SU-DHL-6 (cell line): Measurements from ENCODE around the gene WARS2.

Experiments used
- CTCF ChIP-seq: fragments of 200-600 bp; sonication (generic); IDR thresholded peaks from one replicate; pipeline ENCODE4 v1.5.1; 2017; ENCODE audit warnings: antibody characterized with exemption, mild to moderate bottlenecking, low read length, moderate library complexity; ENCODE audit not compliant: insufficient read depth, poor library complexity, severe bottlenecking
- EZH2phosphoT487 ChIP-seq: fragments of 200-600 bp; sonication (generic), shearing (Covaris generic); conservative IDR thresholded peaks from 2 replicates; pipeline ENCODE4 v1.6.1; 2018; ENCODE audit warnings: mild to moderate bottlenecking, antibody characterized with exemption, low read length, moderate library complexity, mixed read lengths

- no peak for TF ChIP-seq CTCF
- TF ChIP-seq EZH2phosphoT487, result no peak
These were observed 14.6 kb downstream of the WARS2 start for GRCh38 chr1:119125874-119126273.
